Measurements from ENCODE around the gene MYH15. TPM values are rescaled to one million over a fixed set of nuclear protein-coding genes. Genes with fewer than 3 reads are reported as not detected.

MYH15 gene
- total RNA-seq, 1 donor from 2014 or later: 1.0 TPM

- Mint-ChIP-seq H3K4me1 (ENCODE audit: low read depth, unreplicated experiment) (no peaks in the 10 kb centered on the region), H3K36me3 (ENCODE audit: unreplicated experiment) (no peaks in the 10 kb centered on the region), H3K27ac (ENCODE audit: unreplicated experiment) (no peak overlapping the region), H3K27me3 (ENCODE audit: unreplicated experiment) (no peaks in the 10 kb centered on the region), H3K9me3 (ENCODE audit: unreplicated experiment) (no peaks in the 10 kb centered on the region), H3K4me3 (ENCODE audit: unreplicated experiment) (no peak overlapping the region)
- no peak for DNase-seq
- TF ChIP-seq, protein P1, sequence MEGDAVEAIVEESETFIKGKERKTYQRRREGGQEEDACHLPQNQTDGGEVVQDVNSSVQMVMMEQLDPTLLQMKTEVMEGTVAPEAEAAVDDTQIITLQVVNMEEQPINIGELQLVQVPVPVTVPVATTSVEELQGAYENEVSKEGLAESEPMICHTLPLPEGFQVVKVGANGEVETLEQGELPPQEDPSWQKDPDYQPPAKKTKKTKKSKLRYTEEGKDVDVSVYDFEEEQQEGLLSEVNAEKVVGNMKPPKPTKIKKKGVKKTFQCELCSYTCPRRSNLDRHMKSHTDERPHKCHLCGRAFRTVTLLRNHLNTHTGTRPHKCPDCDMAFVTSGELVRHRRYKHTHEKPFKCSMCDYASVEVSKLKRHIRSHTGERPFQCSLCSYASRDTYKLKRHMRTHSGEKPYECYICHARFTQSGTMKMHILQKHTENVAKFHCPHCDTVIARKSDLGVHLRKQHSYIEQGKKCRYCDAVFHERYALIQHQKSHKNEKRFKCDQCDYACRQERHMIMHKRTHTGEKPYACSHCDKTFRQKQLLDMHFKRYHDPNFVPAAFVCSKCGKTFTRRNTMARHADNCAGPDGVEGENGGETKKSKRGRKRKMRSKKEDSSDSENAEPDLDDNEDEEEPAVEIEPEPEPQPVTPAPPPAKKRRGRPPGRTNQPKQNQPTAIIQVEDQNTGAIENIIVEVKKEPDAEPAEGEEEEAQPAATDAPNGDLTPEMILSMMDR (IDR thresholded peaks at IDR 0.05; ENCODE audit: partially characterized antibody, unreplicated experiment): no peak
These were observed 27.7 kb upstream of the MYH15 start for GRCh38 chr3:108538083-108538482.

DNA sequence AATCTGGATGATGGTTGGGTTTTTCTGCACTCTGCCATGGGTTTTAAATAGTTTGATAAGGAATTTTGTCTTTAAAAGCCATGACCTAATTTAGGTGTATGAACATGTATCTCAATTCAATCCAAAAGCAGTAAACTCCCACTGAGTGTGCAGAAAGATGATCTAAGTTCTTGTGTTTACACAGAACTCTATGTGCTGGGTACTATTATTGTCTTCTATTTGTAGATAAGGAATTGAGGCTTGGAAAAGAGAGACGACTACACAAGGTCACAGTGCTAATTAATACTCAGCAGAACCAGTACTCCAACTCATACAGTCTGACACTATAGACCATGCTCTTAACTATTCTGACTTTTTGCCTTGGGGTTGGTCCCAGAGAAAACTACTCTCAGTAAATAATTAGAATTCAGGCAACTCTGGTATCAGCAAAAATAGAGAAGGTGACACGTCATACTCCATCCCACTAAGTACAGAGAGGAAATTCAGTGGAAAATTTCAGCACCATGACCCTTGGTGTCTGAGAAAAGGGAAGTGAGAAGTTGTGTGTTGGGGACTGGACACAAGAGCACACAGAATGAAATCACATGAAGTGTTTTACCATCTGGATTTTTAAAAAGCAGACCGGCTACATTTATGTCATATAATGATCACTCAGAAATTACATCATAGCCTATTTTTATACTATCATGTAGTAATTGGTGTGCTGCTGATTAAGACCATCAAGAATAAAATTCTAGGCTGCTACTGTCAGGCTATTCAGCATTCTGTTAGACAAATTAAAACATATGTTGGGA lies 18.3 kb upstream of the MYH15 start:
- no peak overlapping the region for H3K27ac Mint-ChIP-seq (ENCODE audit: unreplicated experiment)
- H3K36me3 Mint-ChIP-seq (ENCODE audit: unreplicated experiment): no peaks in the 10 kb centered on the region
- no peak for DNase-seq
- no peaks in the 10 kb centered on the region for H3K9me3 Mint-ChIP-seq (ENCODE audit: unreplicated experiment)
- TF ChIP-seq, protein P1 (IDR thresholded peaks at IDR 0.05; ENCODE audit: partially characterized antibody, unreplicated experiment): no peak
- H3K4me3 Mint-ChIP-seq (ENCODE audit: unreplicated experiment): no peak overlapping the region
- H3K4me1 Mint-ChIP-seq (ENCODE audit: low read depth, unreplicated experiment): no peaks in the 10 kb centered on the region
- H3K27me3 Mint-ChIP-seq (ENCODE audit: unreplicated experiment): no peaks in the 10 kb centered on the region

- H3K36me3 Mint-ChIP-seq (ENCODE audit: unreplicated experiment): no peaks in the 10 kb centered on the region
- no peaks in the 10 kb centered on the region for H3K9me3 Mint-ChIP-seq (ENCODE audit: unreplicated experiment)
- H3K4me3 Mint-ChIP-seq (ENCODE audit: unreplicated experiment): no peak overlapping the region
- TF ChIP-seq, protein P1 (IDR thresholded peaks at IDR 0.05; ENCODE audit: partially characterized antibody, unreplicated experiment): no peak
- DNase-seq: no peak
- no peaks in the 10 kb centered on the region for H3K4me1 Mint-ChIP-seq (ENCODE audit: low read depth, unreplicated experiment)
- no peaks in the 10 kb centered on the region for H3K27me3 Mint-ChIP-seq (ENCODE audit: unreplicated experiment)
- H3K27ac Mint-ChIP-seq (ENCODE audit: unreplicated experiment): no peak overlapping the region
These were observed 17.4 kb upstream of the MYH15 start for GRCh38 chr3:108527817-108528216.

GRCh38 chr3:108527109-108527508 lies 16.7 kb upstream of the MYH15 start:
- Mint-ChIP-seq H3K4me3 (ENCODE audit: unreplicated experiment) (no peak overlapping the region), H3K27me3 (ENCODE audit: unreplicated experiment) (no peaks in the 10 kb centered on the region), H3K9me3 (ENCODE audit: unreplicated experiment) (no peaks in the 10 kb centered on the region), H3K27ac (ENCODE audit: unreplicated experiment) (no peak overlapping the region), H3K4me1 (ENCODE audit: low read depth, unreplicated experiment) (no peaks in the 10 kb centered on the region), H3K36me3 (ENCODE audit: unreplicated experiment) (no peaks in the 10 kb centered on the region)
- TF ChIP-seq, protein P1 (IDR thresholded peaks at IDR 0.05; ENCODE audit: partially characterized antibody, unreplicated experiment): no peak
- DNase-seq: no peak

DNA sequence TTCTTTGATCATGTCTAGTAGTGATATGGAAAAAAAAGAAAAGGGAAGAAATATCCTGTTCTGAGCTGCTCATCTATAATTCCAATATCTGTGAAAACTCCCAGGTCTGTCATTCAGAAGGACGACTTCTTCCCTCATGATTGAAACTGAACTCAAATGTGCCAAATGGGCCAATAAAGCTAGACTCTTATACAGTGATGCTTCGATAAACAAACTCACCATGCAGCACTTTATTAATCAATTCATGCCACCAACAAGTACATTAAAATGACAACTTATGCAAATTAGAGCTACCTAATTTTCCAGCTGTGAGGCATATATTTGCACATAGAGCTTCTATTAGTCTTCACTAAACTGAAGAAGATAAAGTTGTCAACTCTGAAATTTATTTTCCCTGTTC lies 15.6 kb upstream of the MYH15 start:
- TF ChIP-seq, protein P1 (IDR thresholded peaks at IDR 0.05; ENCODE audit: partially characterized antibody, unreplicated experiment): no peak
- Mint-ChIP-seq H3K4me3 (ENCODE audit: unreplicated experiment) (no peak overlapping the region), H3K27ac (ENCODE audit: unreplicated experiment) (no peak overlapping the region), H3K27me3 (ENCODE audit: unreplicated experiment) (no peaks in the 10 kb centered on the region), H3K9me3 (ENCODE audit: unreplicated experiment) (no peaks in the 10 kb centered on the region), H3K36me3 (ENCODE audit: unreplicated experiment) (no peaks in the 10 kb centered on the region), H3K4me1 (ENCODE audit: low read depth, unreplicated experiment) (no peaks in the 10 kb centered on the region)
- DNase-seq: no peak
